Tibial nerve (tissue), 4 donors: ENCODE measurements around the gene SH3BP2. TPM values are rescaled to one million over a fixed set of nuclear protein-coding genes. Genes with fewer than 3 reads are reported as not detected.
A peak's percentile ranks its signal among the peaks of the same experiment; 100 is the strongest.

Experiments
- DNase-seq, 2 donors: peaks; one replicate each; pipeline ENCODE4 v3.0.0-alpha.2; 2019; ENCODE audit warnings: low spot score in 2 of 2
- H3K27ac ChIP-seq, 4 donors: fragments of 200-600 bp; sonication (generic) in 3 of 4; one replicate each; pipeline ENCODE4 v1.5.1; 2017 to 2019; ENCODE audit warnings: mild to moderate bottlenecking in 1 of 4
- H3K27me3 ChIP-seq, 2 donors: fragments of 200-600 bp; sonication (generic) in 1 of 2; one replicate each; pipeline versions ENCODE4 v1.5.1 to v1.6.0; 2017 to 2019
- H3K36me3 ChIP-seq, 3 donors: fragments of 200-600 bp; sonication (generic); one replicate each; pipeline ENCODE4 v1.5.1; 2018 to 2019
- H3K4me1 ChIP-seq, 4 donors: fragments of 200-600 bp; sonication (generic) in 3 of 4; one replicate each; pipeline ENCODE4 v1.5.1; 2017 to 2019
- H3K4me3 ChIP-seq, 4 donors: fragments of 200-600 bp; sonication (generic) in 3 of 4; one replicate each; pipeline ENCODE4 v1.5.1; 2017 to 2019; ENCODE audit warnings: mild to moderate bottlenecking in 1 of 4, moderate library complexity in 1 of 4
- H3K9me3 ChIP-seq, 4 donors: fragments of 200-600 bp; sonication (generic) in 3 of 4; one replicate each; pipeline ENCODE4 v1.5.1; 2017 to 2019
- CTCF ChIP-seq, 5 experiments: fragments of 200-600 bp in 3 of 5; fragments of 450-650 bp in 2 of 5; sonication (generic) in 3 of 5; IDR thresholded peaks; one replicate each; pipeline ENCODE4 v1.5.1; 2016 to 2019; ENCODE audit warnings: antibody characterized with exemption in 5 of 5, mild to moderate bottlenecking in 3 of 5, moderate library complexity in 2 of 5
- EP300 ChIP-seq, 2 donors: sonication (generic); formaldehyde crosslinking; IDR thresholded peaks; one replicate each; pipeline ENCODE4 v1.6.1; 2017; ENCODE audit warnings: antibody characterized with exemption in 2 of 2, mild to moderate bottlenecking in 1 of 2
- POLR2A ChIP-seq, 2 donors: fragments of 450-650 bp; IDR thresholded peaks; one replicate each; pipeline ENCODE4 v1.6.1; 2017; ENCODE audit warnings: antibody characterized with exemption in 2 of 2, mild to moderate bottlenecking in 2 of 2, moderate library complexity in 2 of 2
- WGBS, 2 donors: methylation state at CpG; one replicate each; pipeline ENCODE4 v1.1.5; 2018; 5-methylcytosine and 5-hydroxymethylcytosine counted together
- total RNA-seq, 4 donors: library from RNA; depleted of rRNA; stranded (reverse); fragments of >200 nt; gene quantifications; one replicate each; pipeline ENCODE4 v1.1.0, GENCODE V29; 2016

Gene SH3BP2
- total RNA-seq, 4 donors from 2014 or later: 70.5 to 161 (median 77.8) TPM

DNA sequence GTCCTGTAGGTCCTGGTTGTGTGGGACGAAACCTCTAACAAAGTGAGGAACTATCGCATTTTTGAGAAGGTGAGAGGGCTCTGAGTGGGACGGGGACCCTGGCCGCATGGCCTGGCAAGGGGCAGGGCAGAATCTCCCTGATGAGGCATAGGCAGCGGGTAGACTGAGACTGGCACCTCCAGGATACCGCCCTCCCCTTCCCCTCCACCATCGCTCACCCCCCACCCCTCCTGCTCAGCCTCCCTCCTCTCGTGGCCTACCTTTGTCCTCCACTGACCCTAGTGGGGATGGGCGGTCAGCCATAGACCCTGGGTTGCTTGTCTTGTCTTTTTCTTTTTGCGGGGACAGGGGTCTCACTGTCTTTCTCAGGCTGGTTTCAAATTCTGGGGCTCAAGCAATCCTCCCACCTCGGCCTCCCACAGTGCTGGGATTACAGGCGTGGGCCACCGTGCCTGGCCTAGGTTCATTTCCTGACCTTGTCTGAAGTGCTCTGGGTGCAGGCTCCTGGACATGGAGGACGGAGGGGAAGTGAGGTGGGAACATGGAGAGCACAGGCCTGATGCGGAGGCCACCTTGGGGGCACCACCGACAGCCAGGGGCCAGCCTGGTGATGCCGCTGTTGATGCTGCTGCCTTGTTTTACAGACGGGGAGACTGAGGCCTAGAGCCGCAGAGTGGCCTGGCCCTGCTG lies 40.2 kb downstream of the SH3BP2 start:
- H3K27ac ChIP-seq: no peak overlapping the region
- 87 to 94% methylated on average over 14 to 15 of the region's 19 CpGs for WGBS, 2 donors
- H3K4me3 ChIP-seq: no peak overlapping the region
- peaks cover 0 to 38% (median 28%) of the 10 kb centered on the region in 4 donors for H3K4me1 ChIP-seq
- DNase-seq: peak in 1 of 2 donors; percentile 6
- peaks cover 0 to 84% (median 0%) of the 10 kb centered on the region in 3 donors for H3K36me3 ChIP-seq
- no peaks in the 10 kb centered on the region for H3K9me3 ChIP-seq
- no peaks in the 10 kb centered on the region for H3K27me3 ChIP-seq
- no peak for TF ChIP-seq POLR2A (IDR thresholded peaks at IDR 0.05)
- TF ChIP-seq EP300 (IDR thresholded peaks at IDR 0.05): no peak
- TF ChIP-seq CTCF (IDR thresholded peaks at IDR 0.05): no peak

DNA sequence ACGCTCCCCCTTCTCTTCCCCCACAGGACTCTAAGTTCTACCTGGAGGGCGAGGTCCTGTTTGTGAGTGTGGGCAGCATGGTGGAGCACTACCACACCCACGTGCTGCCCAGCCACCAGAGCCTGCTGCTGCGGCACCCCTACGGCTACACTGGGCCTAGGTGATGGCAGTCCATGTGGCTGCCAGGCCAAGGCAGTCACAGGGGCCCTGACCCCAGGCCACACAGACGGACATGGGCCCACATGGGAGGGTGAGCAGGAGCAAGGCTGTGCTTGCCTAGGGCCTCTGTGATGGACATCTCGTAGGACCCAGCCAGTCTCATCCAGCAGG lies 40.8 kb downstream of the SH3BP2 start:
- TF ChIP-seq CTCF (IDR thresholded peaks at IDR 0.05) (no peak), EP300 (IDR thresholded peaks at IDR 0.05) (no peak), POLR2A (IDR thresholded peaks at IDR 0.05) (no peak)
- Histone ChIP-seq H3K27me3 (no peaks in the 10 kb centered on the region), H3K4me3 (no peak overlapping the region), H3K36me3 (peaks cover 0 to 79% (median 0%) of the 10 kb centered on the region in 3 donors), H3K4me1 (peaks cover 0 to 41% (median 32%) of the 10 kb centered on the region in 4 donors), H3K9me3 (no peaks in the 10 kb centered on the region), H3K27ac (no peak overlapping the region)
- peak in 1 of 2 donors; percentile 6 for DNase-seq
- 77 to 83% methylated on average over 1 to 7 of the region's 7 CpGs for WGBS, 2 donors

GRCh38 chr4:2834001-2834921 lies 41.4 kb downstream of the SH3BP2 start:
- no peaks in the 10 kb centered on the region for H3K27me3 ChIP-seq
- peaks cover 0 to 45% (median 34%) of the 10 kb centered on the region in 4 donors for H3K4me1 ChIP-seq
- peaks cover 0 to 72% (median 0%) of the 10 kb centered on the region in 3 donors for H3K36me3 ChIP-seq
- no peaks in the 10 kb centered on the region for H3K9me3 ChIP-seq
- no peak overlapping the region for H3K4me3 ChIP-seq
- DNase-seq: peak in 1 of 2 donors; percentile 8
- WGBS, 2 donors: 82 to 88% methylated on average over 10 to 12 of the region's 13 CpGs
- TF ChIP-seq EP300 (IDR thresholded peaks at IDR 0.05) (no peak), POLR2A (IDR thresholded peaks at IDR 0.05) (no peak), CTCF (IDR thresholded peaks at IDR 0.05) (no peak)
- H3K27ac ChIP-seq: no peak overlapping the region

- H3K4me1 ChIP-seq: peaks cover 0 to 45% (median 34%) of the 10 kb centered on the region in 4 donors
- WGBS, 2 donors: 81 to 91% methylated on average over 7 to 8 of the region's 8 CpGs
- H3K27ac ChIP-seq: peak overlapping the region in 1 of 4 donors; percentile 93
- no peak for TF ChIP-seq EP300 (IDR thresholded peaks at IDR 0.05)
- H3K36me3 ChIP-seq: peaks cover 0 to 55% (median 0%) of the 10 kb centered on the region in 3 donors
- no peaks in the 10 kb centered on the region for H3K27me3 ChIP-seq
- DNase-seq: peak in 1 of 2 donors; percentile 11
- H3K9me3 ChIP-seq: no peaks in the 10 kb centered on the region
- H3K4me3 ChIP-seq: no peak overlapping the region
Observed at GRCh38 chr4:2835978-2836377, 43.1 kb downstream of the SH3BP2 start.

GRCh38 chr4:2836391-2836859 lies 43.5 kb downstream of the SH3BP2 start:
- no peak for DNase-seq
- WGBS, 2 donors: 73 to 100% methylated on average over 1 to 4 of the region's 5 CpGs
- H3K36me3 ChIP-seq: peaks cover 0 to 51% (median 0%) of the 10 kb centered on the region in 3 donors
- H3K27me3 ChIP-seq: no peaks in the 10 kb centered on the region
- H3K4me3 ChIP-seq: no peak overlapping the region
- peaks cover 0 to 45% (median 34%) of the 10 kb centered on the region in 4 donors for H3K4me1 ChIP-seq
- H3K9me3 ChIP-seq: no peaks in the 10 kb centered on the region
- no peak for TF ChIP-seq CTCF (IDR thresholded peaks at IDR 0.05)
- TF ChIP-seq POLR2A (IDR thresholded peaks at IDR 0.05): no peak
- TF ChIP-seq EP300 (IDR thresholded peaks at IDR 0.05): no peak
- peak overlapping the region in 3 of 4 donors; percentile 50 to 93 (median 77) for H3K27ac ChIP-seq
